Stimulated activated CD4-positive, alpha-beta T cell treated with anti-CD3 and anti-CD28 coated beads, Interleukin-4, amount 100 ng/mL, for 1 hour (primary cell): ENCODE data around the gene FIS1.
"Not testable (repeated sequence)": the region's sequence is repeated elsewhere in the genome, so short reads cannot be mapped to it uniquely, and the experiment has no call there.

Experiments used
- DNase-seq: peaks from one replicate; pipeline ENCODE4 v3.0.0-alpha.2; 2020

The FIS1 gene

DNA sequence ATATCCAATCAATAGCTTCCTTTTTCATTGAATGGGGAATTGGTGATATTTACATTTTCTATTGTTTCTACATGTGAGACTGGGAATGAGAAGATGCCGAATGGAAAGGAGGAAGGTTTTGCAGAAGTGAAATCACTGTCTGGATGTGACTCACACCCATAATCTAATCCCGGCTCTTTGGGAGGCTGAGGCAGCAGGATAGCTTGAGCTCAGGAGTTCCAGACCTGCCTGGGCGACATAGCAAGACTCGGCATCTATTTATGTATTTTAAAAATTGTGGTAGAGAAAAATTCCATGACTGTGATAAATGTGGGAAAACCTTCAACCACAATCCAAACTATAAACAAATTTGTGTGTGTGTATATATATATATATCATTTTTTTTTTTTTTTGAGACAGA lies 10.9 kb upstream of the FIS1 start:
- no peak for DNase-seq

DNA sequence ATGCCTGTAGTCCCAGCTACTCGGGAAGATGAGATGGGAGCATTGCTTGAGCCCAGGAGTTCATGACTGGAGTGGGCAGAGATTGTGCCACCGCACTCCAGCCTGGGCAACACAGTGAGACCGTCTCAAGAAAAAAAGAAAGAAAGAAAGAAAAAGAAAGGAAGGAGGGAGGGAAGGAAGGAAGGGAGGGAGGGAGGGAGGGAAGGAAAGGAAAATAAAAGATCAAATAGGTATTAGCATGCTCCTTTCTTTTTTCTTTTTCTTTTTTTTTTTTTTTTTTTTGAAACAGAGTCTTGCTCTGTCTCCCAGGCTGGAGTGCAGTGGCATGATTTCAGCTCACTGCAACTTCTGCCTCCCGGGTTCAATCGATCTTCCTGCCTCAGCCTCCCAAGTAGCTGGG lies 8.3 kb upstream of the FIS1 start:
- not testable (repeated sequence) for DNase-seq

DNA sequence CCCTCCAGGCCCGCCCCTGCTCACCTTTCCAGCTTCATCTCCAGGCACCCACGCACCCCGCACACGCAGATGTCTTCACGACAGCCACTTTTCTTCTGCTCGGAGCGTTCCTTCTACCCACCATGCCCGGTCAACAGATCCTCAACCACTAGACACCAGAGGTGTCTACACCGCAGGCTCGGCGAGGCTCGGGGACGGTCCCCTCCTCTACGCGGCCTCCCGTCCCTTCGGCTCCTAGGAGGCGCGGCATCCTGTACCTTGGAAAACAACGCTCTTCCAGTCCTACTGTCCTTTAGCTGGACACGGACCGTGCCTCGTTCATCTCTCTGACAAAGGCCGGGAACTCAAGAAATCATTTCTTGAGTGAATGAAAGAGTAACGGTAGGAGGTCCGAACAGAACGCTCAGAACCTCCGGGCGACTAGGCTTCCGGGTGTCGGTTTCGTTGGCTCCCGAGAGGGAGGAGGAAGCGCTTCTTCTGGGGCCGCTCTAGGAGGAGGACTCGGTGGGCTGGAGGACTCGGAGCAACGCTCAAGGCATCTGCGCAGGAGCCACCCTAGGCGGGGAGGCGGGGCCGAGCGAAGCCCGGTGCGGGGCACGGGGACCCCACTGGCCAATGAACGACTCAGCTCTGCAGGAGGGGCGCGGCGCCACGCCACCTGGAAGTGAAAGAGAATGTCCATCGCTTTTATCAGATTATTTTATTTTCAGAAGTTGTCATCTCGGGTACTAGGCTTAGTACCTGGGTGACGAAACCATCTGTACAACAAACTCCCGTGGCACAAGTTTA lies 7.2 kb upstream of the FIS1 start:
- peak; percentile 100 for DNase-seq

DNA sequence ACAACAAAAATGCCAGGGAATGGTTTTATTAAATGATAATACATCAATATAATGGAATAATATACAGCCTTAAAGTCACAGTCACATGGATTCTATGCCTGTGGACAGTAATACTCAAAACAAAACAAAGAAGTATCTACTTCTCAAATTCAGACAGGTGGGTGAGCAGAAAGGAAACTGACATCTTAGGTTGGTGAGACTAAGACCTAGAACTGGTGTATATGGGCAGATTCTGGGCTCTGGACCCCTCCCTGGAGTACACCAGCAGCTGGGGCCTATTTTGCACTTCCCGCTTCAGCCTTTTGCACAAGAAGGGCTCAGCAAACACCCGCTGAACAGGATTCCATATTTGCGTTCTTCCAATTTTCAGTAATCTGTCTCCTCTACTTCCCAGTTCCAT lies 5.4 kb upstream of the FIS1 start:
- no peak for DNase-seq

DNA sequence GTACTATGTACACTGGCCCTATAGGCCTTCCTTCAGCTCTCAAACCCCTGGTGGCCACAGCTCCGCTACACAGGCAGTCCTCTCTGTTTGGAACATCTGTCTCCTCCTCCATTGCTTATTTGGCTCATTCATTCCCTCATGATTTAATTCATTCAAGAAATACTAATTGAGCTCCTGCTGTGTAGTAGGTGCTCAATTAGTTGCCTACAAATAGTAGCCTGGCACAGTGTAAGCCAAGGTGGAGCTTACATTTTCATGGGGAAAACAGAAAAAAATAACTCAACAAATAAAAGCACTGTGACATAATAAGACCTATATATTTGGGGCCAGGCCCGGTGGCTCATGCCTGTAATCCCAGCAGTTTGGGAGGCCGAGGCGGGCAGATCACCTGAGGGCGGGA lies 3.4 kb upstream of the FIS1 start:
- no peak for DNase-seq

DNA sequence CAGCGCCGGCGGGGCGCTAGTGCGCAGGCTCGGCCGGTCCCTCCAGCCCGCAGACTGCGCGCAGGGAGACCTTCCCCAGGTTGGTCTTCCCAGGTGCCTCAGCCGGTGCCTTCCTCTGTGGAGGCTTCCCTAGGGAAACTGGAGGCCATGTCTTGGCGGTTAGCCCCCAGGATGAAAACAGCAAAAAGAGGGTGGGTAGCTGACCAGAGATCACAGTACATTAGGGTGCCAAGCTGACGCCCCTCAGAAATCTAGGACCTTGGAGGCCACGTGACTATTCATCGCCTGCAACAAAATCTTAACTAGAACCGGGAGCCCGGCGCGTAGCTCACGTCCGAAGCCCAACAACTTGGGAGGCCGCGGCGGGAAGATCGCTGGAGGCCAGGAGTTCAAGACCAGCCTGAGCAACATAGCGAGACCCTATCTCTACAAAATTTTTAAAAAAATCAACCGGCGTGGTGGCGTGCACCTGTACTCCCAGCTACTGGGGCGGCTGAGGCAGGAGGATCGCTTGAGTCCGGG lies 327 bp upstream of the FIS1 start:
- no peak for DNase-seq

DNA sequence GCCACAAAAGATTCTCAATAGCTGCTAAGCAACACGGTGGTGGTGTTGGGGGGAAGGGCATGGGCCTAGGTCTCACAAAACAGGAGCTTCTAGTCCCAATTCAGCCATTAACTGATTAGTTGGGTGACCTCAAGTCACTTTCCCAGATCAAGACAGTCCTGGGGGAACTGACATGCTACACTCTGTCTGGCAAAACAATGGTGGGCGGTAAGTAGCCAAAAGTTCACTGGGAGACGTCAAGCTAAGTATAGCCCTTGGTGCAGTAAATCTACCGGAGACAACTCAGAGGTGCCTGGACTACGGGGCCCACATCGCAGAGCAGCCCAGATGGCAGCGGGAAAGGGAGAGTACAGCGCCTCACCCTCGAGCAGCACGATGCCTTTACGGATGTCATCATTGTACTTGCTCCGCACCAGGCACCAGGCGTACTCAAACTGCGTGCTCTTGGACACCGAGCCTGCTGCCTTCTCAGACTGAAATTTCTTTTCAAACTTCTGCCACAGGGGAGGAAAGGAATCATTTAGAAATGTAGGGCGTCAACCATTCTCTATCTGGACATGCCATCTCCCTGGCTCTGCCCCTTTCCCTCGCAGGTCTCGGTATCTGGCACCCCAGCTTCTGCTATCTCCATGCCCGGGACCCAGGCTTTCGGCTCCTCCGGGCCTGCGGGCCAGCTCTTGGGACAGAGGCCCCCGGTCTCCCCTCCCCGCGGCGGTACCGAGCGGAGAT lies 1.1 kb downstream of the FIS1 start:
- no peak for DNase-seq

DNA sequence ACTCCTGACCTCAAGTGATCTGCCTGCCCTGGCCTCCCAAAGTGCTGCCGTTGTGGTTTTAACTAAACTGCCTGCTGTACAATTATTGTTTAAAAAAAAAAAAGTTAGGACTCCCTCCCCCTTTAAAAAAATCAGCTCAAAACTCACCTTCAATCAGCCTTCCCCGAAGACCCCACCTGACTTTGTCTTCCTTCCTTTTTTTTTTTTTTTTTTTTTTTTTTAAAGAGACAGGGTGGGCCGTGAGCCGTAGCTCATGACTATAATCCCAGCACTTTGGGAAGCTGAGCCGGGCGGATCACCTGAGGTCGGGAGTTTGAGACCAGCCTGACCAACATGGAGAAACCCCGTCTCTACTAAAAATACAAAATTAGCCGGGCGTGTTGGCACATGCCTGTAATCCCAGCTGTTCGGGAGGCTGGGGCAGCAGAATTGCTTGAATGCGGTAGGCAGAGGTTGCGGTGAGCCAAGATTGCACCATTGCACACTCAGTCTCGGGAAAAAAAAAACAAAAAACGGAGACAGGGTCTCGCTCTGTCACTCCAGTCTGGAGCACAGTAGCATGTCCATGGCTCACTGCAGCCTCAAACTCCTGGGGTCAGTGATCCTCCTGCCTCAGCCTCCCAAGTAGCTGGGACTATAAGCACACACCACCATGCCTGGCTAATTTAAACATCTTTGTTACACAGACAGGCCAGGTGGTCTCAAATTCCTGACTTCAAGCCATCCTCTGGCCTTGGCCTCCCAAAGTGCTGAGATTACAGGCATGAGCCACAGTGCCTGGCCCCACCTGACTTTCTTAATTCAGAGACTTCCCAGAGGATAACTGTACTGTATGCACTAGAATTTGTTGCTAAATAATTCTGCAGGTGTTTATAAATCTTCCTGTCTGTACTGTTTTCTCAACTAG lies 3.2 kb downstream of the FIS1 start:
- no peak for DNase-seq

DNA sequence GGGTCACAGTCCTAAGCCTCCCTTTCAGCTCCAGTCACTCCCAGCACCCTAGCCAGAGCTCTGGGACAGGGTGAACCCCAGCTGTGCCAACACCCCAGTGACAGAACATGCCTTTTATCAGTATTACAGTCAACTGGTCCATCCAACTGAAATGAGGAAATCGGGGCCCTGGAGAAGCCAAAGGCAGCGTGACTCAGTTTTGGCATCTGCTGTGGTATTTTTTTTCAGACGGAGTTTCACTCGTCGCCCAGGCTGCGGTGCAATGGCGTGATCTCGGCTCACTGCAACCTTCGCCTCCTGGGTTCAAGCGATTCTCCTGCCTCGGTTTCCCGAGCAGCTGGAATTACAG lies 3.9 kb downstream of the FIS1 start:
- no peak for DNase-seq

DNA sequence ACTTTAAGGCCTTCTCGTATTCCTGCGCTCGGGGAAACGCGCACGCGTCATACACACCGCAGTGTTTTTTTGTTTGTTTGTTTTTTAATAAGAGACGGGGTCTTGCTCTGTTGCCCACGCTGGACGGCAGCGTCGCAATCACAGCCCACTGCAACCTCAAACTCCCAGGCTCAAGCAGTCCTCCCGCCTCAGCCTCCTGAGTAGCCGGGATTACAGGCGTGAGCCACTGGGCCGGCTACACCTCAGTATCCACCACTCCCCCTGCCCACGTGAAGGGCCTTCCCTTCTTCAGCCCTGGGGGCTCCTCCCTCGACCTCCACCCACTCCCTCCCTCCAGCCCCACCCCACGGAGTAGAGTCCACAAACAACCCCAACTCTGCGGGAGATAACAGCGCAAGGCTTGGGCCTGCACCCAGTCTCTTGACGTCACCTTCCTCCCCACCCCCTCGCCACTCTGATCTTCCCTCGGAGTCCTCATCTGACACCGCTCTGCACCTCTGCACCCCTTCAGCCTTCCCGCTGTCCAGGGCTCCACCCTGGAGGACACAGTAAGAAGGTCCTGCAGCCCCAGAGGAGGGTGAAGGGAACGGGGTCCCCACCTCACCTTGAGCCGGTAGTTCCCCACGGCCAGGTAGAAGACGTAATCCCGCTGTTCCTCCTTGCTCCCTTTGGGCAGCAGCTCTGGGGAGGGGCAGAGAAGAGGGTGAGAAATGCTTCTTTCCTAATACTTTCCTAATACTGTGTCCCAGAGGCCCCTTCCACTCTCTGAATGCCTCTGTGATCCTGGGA lies 4.5 kb downstream of the FIS1 start:
- no peak for DNase-seq

DNA sequence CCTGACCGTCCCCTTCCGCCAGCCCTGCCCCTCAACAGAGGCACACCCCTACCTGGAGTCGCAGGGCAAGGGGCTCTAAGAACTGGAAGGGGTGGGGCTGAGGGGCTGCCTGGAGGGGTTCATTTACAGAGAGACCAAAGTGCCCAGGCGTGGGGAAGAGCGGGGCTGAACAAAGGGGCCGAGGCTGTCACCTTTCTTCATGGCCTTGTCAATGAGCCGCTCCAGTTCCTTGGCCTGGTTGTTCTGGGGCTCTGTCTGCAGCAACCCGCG lies 5.0 kb downstream of the FIS1 start:
- DNase-seq: no peak

DNA sequence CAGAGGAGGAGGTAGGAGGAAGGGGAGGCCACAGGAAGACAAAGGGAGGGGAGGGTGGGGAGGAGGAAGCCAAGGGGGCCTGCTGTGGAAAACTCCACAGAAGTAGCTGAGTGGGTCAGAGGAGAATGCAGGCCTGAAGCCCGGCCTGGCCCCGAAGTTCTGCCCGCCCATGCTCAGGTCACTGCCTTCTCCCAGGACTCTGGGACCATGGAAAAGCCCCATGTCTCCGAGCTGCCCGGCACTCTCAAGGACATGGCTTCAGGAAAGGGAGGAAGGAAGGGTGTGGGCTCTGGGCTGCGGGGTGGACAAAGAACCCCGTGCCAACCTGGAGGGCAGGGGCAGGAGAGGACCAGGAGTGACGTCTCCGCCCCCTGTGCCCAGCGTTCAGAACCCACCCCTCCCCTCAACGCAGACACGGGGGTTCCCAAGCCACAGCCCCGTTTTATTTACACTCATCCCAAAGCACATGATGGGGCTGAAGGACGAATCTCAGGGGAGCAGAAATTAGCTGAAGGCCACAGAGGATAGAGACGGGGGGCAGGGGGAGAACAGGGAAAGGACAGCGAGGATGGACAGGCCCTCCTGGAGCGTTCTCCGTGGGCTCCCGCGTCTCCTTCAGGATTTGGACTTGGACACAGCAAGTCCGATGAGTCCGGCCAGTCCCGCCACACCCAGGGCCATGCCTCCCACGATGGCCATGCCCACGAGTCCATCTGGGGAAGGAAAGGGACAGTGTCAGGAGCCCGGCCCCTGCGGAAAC lies 5.5 kb downstream of the FIS1 start:
- DNase-seq: no peak

DNA sequence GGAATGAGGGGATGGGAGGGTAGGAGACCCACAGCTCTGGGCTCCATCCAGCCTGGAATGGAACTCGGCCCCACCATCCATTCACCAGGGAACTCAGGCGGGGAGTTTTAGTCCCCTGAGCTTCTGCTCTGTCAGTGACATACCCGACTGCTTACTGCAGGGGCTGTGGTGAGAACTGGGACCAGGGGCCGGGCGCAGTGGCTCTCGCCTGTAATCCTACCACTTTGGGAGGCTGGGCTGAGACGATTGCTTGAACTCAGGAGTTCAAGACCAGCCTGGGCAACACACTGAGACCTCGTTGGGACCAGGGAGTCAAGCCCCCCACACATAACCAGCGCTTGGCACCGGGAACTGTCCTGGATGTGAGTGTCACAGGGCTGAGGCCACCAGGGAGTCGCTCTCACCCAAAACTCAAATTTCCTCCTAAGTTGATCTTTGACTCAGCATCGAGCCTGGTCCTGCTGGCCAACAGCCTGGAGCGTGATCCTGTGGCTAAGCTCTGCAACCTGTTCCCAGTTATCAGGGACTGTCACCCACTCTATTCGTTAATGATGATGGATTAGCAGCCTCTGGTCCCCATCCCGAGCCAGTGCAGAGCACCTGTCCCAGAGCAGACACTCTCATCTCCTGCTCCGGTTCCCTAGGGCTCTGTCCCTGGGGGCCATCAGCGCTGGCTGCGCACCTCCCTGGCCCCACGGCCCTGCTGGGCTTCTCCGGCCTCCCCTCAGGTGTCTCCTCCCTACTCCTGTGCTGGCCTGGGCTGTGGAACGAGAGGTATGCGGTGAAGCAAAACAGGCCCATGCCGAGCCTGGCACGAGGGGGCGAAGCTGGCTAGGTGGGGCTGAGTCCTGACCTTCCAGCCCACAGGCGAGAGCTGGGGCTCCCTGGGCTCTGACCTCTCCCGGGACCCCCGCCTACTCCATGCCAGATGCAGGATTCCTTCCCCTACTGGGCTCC lies 6.4 kb downstream of the FIS1 start:
- DNase-seq: no peak

DNA sequence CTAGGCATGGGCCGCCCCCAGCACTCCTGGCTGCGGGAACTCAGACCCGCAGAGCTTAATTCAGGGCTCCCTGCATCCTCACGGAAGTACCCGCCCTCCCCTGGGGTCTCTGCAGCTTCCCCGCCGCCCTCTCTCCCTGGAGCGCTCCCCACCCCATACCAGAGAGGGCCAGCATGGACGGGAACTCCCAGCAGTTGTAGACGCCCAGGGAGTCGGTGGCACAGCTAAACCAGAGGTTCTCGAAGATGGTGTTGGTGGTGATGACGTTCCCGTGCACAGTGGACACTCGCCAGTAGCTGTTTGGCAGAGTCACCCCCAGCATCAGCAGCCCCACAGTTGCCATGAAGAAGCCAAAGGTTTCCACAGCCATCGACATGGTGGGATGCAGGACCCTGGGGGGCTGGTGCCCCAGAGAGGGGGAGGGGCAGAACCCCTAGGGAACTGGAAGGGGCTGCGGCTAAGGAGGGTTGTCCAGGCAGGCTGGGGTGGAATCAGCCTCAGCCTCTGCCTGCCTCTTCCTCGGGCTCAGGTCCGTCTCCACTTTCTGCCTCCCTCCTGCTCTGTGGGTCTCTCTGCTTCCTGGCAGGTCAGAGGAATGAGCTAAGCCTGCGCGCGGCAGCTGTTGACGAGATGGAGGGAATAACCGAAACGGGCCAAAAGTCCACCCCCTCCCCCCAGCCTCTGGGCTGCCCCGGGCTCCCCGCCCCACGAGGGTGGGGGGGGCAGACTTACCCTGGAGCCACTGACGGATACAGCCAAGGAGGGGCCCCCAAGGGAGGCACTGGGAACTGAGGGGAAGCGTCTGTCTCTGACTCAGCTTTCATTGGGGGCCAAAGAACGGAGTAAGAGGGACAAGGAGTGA lies 7.4 kb downstream of the FIS1 start, which contains the start of gene CLDN15:
Gene CLDN15, minus strand, starts transcription at position 597 of the 862 bp plus-strand sequence. Its CDS starts 221 bp downstream, at position 376.
- no peak for DNase-seq

DNA sequence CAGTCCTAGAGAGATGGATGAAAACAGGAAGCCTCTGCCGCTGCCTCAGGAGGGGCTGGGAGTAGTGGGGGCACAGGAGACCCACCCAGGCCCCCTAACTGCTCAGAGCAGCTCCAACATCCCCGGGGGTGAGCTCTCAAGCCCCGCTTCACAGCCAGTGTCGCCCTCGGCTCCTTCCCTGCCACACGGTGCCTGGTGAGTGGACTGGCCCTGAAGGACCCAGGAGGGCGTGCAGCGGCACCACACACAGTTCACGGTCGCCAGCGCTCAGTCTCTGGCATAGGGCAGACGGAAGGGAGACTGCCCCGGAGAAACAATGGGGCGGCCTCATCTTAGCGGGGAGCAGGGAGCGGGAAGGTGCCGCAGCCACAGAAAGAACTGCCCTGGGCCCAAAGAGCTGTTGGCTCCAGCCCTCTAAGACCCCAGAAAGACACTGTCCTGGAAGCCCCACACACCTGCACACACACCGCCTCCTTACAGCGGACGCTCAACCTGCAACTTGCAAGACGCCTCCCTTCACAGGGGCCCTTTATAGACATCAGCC lies 8.5 kb downstream of the FIS1 start:
- no peak for DNase-seq

DNA sequence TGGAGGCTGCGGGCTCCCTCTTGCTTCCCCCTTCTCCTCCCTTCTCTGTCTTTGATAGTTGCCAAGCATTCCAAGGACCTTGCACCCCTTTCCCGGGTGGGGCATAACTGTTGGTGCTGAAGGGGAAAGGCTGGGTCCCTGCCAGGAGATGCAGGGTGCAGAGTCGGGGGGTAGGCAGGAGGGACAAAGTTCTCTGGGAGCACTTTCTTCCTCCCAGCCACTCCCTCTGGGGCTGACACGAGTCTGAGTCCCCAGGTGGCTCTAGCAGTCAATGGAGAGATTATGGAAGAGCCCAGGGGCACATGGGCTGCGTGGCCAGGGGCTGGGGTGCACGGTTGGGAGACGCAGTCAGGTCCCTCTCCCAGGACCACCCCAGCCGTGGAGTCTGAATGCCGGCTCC lies 9.4 kb downstream of the FIS1 start:
- no peak for DNase-seq

DNA sequence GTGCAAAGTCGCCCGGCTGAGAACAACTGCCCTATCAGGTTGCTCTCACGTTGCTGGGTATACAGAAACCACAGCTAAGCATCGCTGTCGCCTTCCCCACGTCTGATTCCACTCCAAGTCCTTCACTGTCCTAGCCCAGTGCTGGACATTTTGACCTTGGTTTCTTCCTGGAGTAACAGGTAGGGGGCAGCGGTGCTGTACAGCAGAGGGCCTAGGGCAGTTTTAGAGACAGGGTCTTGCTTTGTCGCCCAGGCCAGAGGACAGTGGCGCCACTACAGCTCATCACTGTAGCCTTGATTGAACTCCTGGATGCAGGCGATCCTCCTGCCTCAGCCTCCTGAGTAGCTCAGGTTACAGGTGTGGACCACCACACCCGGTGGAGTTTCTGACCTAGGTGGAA lies 9.8 kb downstream of the FIS1 start:
- DNase-seq: no peak

DNA sequence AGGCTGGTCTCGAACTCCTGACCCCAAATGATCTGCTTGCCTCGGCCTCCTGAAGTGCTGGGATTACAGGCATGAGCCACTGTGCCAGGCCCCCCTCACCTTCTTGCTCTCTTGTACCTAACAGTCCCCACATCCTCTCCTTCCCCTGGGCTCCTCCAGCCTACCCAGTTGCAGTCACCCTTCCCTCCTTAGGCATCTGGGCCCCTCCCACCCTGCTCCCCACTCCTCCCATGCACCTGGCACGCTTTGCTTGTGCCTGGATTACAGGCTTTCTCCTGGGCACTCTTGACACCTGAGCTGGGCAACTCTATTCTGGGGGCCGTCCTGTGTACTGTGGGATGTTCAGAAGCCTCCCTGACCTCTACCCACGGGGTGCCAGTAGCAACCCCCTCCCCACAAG lies 10.2 kb downstream of the FIS1 start:
- DNase-seq: no peak

DNA sequence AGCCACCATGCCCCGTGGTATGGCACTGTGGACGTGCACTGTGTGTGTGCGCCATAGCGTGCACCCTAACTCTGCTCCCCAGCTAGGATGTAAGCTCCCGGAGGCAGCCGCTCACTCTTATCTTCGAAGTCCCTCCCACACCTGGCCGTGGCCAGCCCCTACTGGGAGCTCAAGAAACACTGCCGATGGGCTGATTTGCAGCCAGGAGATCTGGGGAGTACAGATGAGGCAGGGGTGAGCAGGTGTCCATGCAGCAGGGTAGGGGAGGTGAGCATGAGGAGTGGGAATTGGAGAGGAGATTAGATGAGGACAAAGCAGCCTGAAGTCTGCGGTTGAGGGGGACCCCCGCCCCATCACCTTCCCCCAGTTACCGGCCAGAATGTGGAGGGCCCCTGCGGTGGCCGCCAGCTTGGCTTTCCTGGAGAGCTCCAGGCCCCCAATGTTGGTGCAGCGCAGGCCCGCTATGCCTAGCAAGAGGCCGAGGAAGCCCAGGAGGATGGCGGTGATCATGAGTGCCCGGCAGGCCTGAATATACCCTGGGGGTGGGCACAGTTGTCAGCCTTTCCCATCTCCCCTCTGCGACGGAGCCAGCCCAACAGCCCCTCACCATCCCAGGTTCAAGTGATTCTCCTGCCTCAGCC lies 10.9 kb downstream of the FIS1 start:
- no peak for DNase-seq
